Right atrium auricular region (tissue), 2 donors: ENCODE data around the gene SHH. TPM values are rescaled to one million over a fixed set of nuclear protein-coding genes. Genes with fewer than 3 reads are reported as not detected.
"Not testable (repeated sequence)": the region's sequence is repeated elsewhere in the genome, so short reads cannot be mapped to it uniquely, and the experiment has no call there.

Experiments
- DNase-seq: peaks from one replicate; pipeline ENCODE4 v3.0.0-alpha.2; 2019; ENCODE audit warnings: low spot score
- H3K27ac ChIP-seq, 2 donors: fragments of 200-600 bp; sonication (generic); 1 replicate in 1 of 2; 2 replicates in 1 of 2; pipeline ENCODE4 v1.5.1; 2016 to 2019
- H3K27me3 ChIP-seq, 2 donors: fragments of 200-600 bp; sonication (generic); one replicate each; pipeline versions ENCODE4 v1.5.1 to v1.6.0; 2017 to 2019
- H3K36me3 ChIP-seq: fragments of 200-600 bp; sonication (generic); one replicate; pipeline ENCODE4 v1.5.1; 2016
- H3K4me1 ChIP-seq, 2 donors: fragments of 200-600 bp; sonication (generic); one replicate each; pipeline versions ENCODE4 v1.5.1 to v1.6.0; 2017 to 2019
- H3K4me3 ChIP-seq, 2 donors: fragments of 200-600 bp; sonication (generic); 1 replicate in 1 of 2; 2 replicates in 1 of 2; pipeline ENCODE4 v1.5.1; 2017 to 2019; ENCODE audit warnings: mild to moderate bottlenecking in 1 of 2, moderate library complexity in 1 of 2
- H3K9me3 ChIP-seq, 2 donors: fragments of 200-600 bp; sonication (generic); one replicate each; pipeline ENCODE4 v1.5.1; 2019
- CTCF ChIP-seq, 2 donors: fragments of 200-600 bp; sonication (generic); IDR thresholded peaks; one replicate each; pipeline ENCODE4 v1.5.1; 2019; ENCODE audit warnings: antibody characterized with exemption in 2 of 2
- total RNA-seq, 2 donors: library from RNA; depleted of rRNA; stranded (reverse); fragments of >200 nt; gene quantifications; one replicate each; pipeline ENCODE4 v1.1.0, GENCODE V29; 2016

SHH gene
- total RNA-seq, 2 donors from 2014 or later = not detected

GRCh38 chr7:155840909-155841308 is 28.6 kb upstream of the SHH start:
- H3K36me3 ChIP-seq = no peaks in the 10 kb centered on the region
- DNase-seq = no peak
- no peaks in the 10 kb centered on the region for H3K9me3 ChIP-seq
- no peak for TF ChIP-seq CTCF (IDR thresholded peaks at IDR 0.05)
- no peak overlapping the region for H3K4me3 ChIP-seq
- H3K27me3 ChIP-seq = no peaks in the 10 kb centered on the region
- H3K4me1 ChIP-seq = no peaks in the 10 kb centered on the region
- no peak overlapping the region for H3K27ac ChIP-seq

GRCh38 chr7:155840262-155840885 is 28.1 kb upstream of the SHH start:
- no peaks in the 10 kb centered on the region for H3K4me1 ChIP-seq
- no peak overlapping the region for H3K4me3 ChIP-seq
- no peak for DNase-seq
- H3K27ac ChIP-seq = no peak overlapping the region
- no peak for TF ChIP-seq CTCF (IDR thresholded peaks at IDR 0.05)
- H3K27me3 ChIP-seq = no peaks in the 10 kb centered on the region
- H3K36me3 ChIP-seq = no peaks in the 10 kb centered on the region
- no peaks in the 10 kb centered on the region for H3K9me3 ChIP-seq

- Histone ChIP-seq H3K4me1 (no peaks in the 10 kb centered on the region), H3K27me3 (no peaks in the 10 kb centered on the region), H3K9me3 (no peaks in the 10 kb centered on the region), H3K27ac (no peak overlapping the region), H3K36me3 (no peaks in the 10 kb centered on the region), H3K4me3 (no peak overlapping the region)
- DNase-seq = no peak
- TF ChIP-seq CTCF (IDR thresholded peaks at IDR 0.05) = no peak
These were observed 27.2 kb upstream of the SHH start for GRCh38 chr7:155839461-155839860.

- H3K27ac ChIP-seq, H3K36me3 ChIP-seq, H3K9me3 ChIP-seq, H3K27me3 ChIP-seq, H3K4me3 ChIP-seq, DNase-seq, H3K4me1 ChIP-seq: not testable (repeated sequence)
These were observed 26.0 kb upstream of the SHH start for GRCh38 chr7:155838312-155838711.

- no peak for TF ChIP-seq CTCF (IDR thresholded peaks at IDR 0.05)
- Histone ChIP-seq H3K36me3 (no peaks in the 10 kb centered on the region), H3K4me1 (no peaks in the 10 kb centered on the region), H3K27me3 (no peaks in the 10 kb centered on the region), H3K9me3 (no peaks in the 10 kb centered on the region), H3K4me3 (no peak overlapping the region), H3K27ac (no peak overlapping the region)
- DNase-seq = no peak
These were observed 24.8 kb upstream of the SHH start for GRCh38 chr7:155837126-155837479.

- H3K4me3 ChIP-seq = no peak overlapping the region
- no peaks in the 10 kb centered on the region for H3K27me3 ChIP-seq
- TF ChIP-seq CTCF (IDR thresholded peaks at IDR 0.05) = no peak
- H3K9me3 ChIP-seq = no peaks in the 10 kb centered on the region
- H3K27ac ChIP-seq = no peak overlapping the region
- H3K4me1 ChIP-seq = no peaks in the 10 kb centered on the region
- H3K36me3 ChIP-seq = no peaks in the 10 kb centered on the region
- DNase-seq = no peak
These were observed 24.2 kb upstream of the SHH start for GRCh38 chr7:155836216-155837125.
